WTC11 (cell line): ENCODE data around the gene KCNA2. TPM values are rescaled to one million over a fixed set of nuclear protein-coding genes. Genes with fewer than 3 reads are reported as not detected.

Experiments used
- ATAC-seq: fragments of 200-7000 bp; cut with Tn5 transposase; 2 replicates; pipeline ENCODE4 v1.10.0; 2021; ENCODE audit warnings: mild to moderate bottlenecking, moderate library complexity
- CTCF ChIA-PET: fragments of 300-600 bp; sonication (Branson Sonifier 250); formaldehyde crosslinking; loops from one replicate; lab custom pipeline; 2021; ENCODE audit warnings: antibody characterized with exemption; lab: Charles Lee
- POLR2A ChIA-PET: fragments of 350-600 bp; sonication (Branson Sonifier 250); formaldehyde crosslinking; loops from one replicate; lab custom pipeline; 2021; ENCODE audit warnings: antibody characterized with exemption; lab: Charles Lee
- DNase-seq: peaks from one replicate; pipeline ENCODE4 v3.0.0; 2021; ENCODE audit warnings: low spot score
- H3K27ac Mint-ChIP-seq: 2 replicates; pipeline ENCODE4 v1.8.0; 2021; ENCODE audit warnings: mixed read lengths
- H3K27me3 Mint-ChIP-seq: 2 replicates; pipeline ENCODE4 v1.8.0; 2021; ENCODE audit warnings: low read depth, mild to moderate bottlenecking, moderate library complexity, mixed read lengths
- H3K36me3 Mint-ChIP-seq: 2 replicates; pipeline ENCODE4 v1.8.0; 2021; ENCODE audit warnings: mixed read lengths
- H3K4me1 Mint-ChIP-seq: 2 replicates; pipeline ENCODE4 v1.8.0; 2022; ENCODE audit warnings: mixed read lengths
- H3K4me3 Mint-ChIP-seq: 2 replicates; pipeline ENCODE4 v1.8.0; 2021; ENCODE audit warnings: mild to moderate bottlenecking, moderate library complexity, mixed read lengths
- H3K9me3 Mint-ChIP-seq: 2 replicates; pipeline ENCODE4 v1.8.0; 2021; ENCODE audit warnings: mixed read lengths
- ATF3 ChIP-seq: sonication (generic); formaldehyde crosslinking; conservative IDR thresholded peaks from 2 replicates; pipeline ENCODE4 v1.8.1; 2022; ENCODE audit warnings: mild to moderate bottlenecking, missing genetic modification reagents
- CREB1 ChIP-seq: sonication (generic); formaldehyde crosslinking; IDR thresholded peaks from 2 replicates; pipeline ENCODE4 v1.8.0; 2023; ENCODE audit warnings: mild to moderate bottlenecking, missing genetic modification reagents
- CREM ChIP-seq: sonication (generic); formaldehyde crosslinking; IDR thresholded peaks from 2 replicates; pipeline ENCODE4 v1.8.1; 2022; ENCODE audit warnings: mild to moderate bottlenecking, missing genetic modification reagents, moderate library complexity
- E2F5 ChIP-seq: sonication (generic); formaldehyde crosslinking; IDR thresholded peaks from 2 replicates; pipeline ENCODE4 v1.8.1; 2022; ENCODE audit warnings: mild to moderate bottlenecking, moderate library complexity, missing genetic modification reagents
- EMX1 ChIP-seq: fragments of 250-450 bp; sonication (Bioruptor Pico); IDR thresholded peaks from 2 replicates; pipeline ENCODE4 v1.8.0; 2021; ENCODE audit warnings: mild to moderate bottlenecking
- ESRRA ChIP-seq: sonication (generic); formaldehyde crosslinking; IDR thresholded peaks from 2 replicates; pipeline ENCODE4 v1.8.1; 2022; ENCODE audit warnings: mild to moderate bottlenecking, missing genetic modification reagents, borderline replicate concordance
- GTF2I ChIP-seq: fragments of 250-450 bp; sonication (Bioruptor Pico); conservative IDR thresholded peaks from 2 replicates; pipeline ENCODE4 v1.4.0; 2021; ENCODE audit warnings: mild to moderate bottlenecking
- HMGA2 ChIP-seq: fragments of 250-450 bp; sonication (Bioruptor Pico); IDR thresholded peaks from 2 replicates; pipeline ENCODE4 v1.4.0; 2021; ENCODE audit warnings: mild to moderate bottlenecking, moderate library complexity
- IRF2 ChIP-seq: sonication (generic); formaldehyde crosslinking; IDR thresholded peaks from 2 replicates; pipeline ENCODE4 v1.8.0; 2022; ENCODE audit warnings: low read depth, missing genetic modification reagents, borderline replicate concordance
- JUN ChIP-seq: sonication (generic); formaldehyde crosslinking; IDR thresholded peaks from 2 replicates; pipeline ENCODE4 v1.8.0; 2023; ENCODE audit warnings: mild to moderate bottlenecking, missing genetic modification reagents
- NFATC4 ChIP-seq: fragments of 250-450 bp; sonication (Bioruptor Pico); IDR thresholded peaks from 2 replicates; pipeline ENCODE4 v1.9.0; 2021; ENCODE audit warnings: mild to moderate bottlenecking
- NFYB ChIP-seq: sonication (generic); formaldehyde crosslinking; conservative IDR thresholded peaks from 2 replicates; pipeline ENCODE4 v1.8.0; 2022; ENCODE audit warnings: low read depth, missing genetic modification reagents
- NR1H2 ChIP-seq: sonication (generic); formaldehyde crosslinking; IDR thresholded peaks from 2 replicates; pipeline ENCODE4 v1.9.0; 2021; ENCODE audit warnings: mild to moderate bottlenecking, moderate library complexity, missing genetic modification reagents
- OVOL2 ChIP-seq: fragments of 250-450 bp; sonication (Bioruptor Pico); IDR thresholded peaks from 2 replicates; pipeline ENCODE4 v1.9.0; 2021; ENCODE audit warnings: mild to moderate bottlenecking, borderline replicate concordance
- PRRX2 ChIP-seq: fragments of 250-450 bp; sonication (Bioruptor Pico); IDR thresholded peaks from 2 replicates; pipeline ENCODE4 v1.8.0; 2021; ENCODE audit warnings: mild to moderate bottlenecking
- ZBTB21 ChIP-seq: sonication (generic); formaldehyde crosslinking; IDR thresholded peaks from 2 replicates; pipeline ENCODE4 v1.8.1; 2023; ENCODE audit warnings: mild to moderate bottlenecking, missing genetic modification reagents, borderline replicate concordance
- ZNF317 ChIP-seq: sonication (generic); formaldehyde crosslinking; IDR thresholded peaks from 2 replicates; pipeline ENCODE4 v1.8.1; 2023; ENCODE audit warnings: low read depth, mild to moderate bottlenecking, moderate library complexity, missing genetic modification reagents, borderline replicate concordance
- total RNA-seq: library from RNA; stranded (reverse); gene quantifications from 3 replicates; pipeline ENCODE4 v1.2.3, GENCODE V29; 2021
- TF ChIP-seq, protein P1 (sequence below): fragments of 250-450 bp; sonication (Bioruptor Pico); IDR thresholded peaks from 2 replicates; pipeline ENCODE4 v1.9.0; 2021; ENCODE audit warnings: mild to moderate bottlenecking
- TF ChIP-seq, protein P2 (sequence below): sonication (generic); formaldehyde crosslinking; IDR thresholded peaks from 2 replicates; pipeline ENCODE4 v1.8.1; 2022; ENCODE audit warnings: low read depth, missing genetic modification reagents, borderline replicate concordance
- TF ChIP-seq, protein P3 (sequence below): sonication (generic); formaldehyde crosslinking; IDR thresholded peaks from 2 replicates; pipeline ENCODE4 v1.8.1; 2022; ENCODE audit warnings: low read depth, mild to moderate bottlenecking, moderate library complexity, missing genetic modification reagents, borderline replicate concordance
- TF ChIP-seq, protein P4 (sequence below): fragments of 250-450 bp; sonication (Bioruptor Pico); IDR thresholded peaks from 2 replicates; pipeline ENCODE4 v1.9.0; 2021; ENCODE audit warnings: mild to moderate bottlenecking, borderline replicate concordance

Gene KCNA2
- total RNA-seq, 1 experiment from 2014 or later: 0.50 TPM

DNA sequence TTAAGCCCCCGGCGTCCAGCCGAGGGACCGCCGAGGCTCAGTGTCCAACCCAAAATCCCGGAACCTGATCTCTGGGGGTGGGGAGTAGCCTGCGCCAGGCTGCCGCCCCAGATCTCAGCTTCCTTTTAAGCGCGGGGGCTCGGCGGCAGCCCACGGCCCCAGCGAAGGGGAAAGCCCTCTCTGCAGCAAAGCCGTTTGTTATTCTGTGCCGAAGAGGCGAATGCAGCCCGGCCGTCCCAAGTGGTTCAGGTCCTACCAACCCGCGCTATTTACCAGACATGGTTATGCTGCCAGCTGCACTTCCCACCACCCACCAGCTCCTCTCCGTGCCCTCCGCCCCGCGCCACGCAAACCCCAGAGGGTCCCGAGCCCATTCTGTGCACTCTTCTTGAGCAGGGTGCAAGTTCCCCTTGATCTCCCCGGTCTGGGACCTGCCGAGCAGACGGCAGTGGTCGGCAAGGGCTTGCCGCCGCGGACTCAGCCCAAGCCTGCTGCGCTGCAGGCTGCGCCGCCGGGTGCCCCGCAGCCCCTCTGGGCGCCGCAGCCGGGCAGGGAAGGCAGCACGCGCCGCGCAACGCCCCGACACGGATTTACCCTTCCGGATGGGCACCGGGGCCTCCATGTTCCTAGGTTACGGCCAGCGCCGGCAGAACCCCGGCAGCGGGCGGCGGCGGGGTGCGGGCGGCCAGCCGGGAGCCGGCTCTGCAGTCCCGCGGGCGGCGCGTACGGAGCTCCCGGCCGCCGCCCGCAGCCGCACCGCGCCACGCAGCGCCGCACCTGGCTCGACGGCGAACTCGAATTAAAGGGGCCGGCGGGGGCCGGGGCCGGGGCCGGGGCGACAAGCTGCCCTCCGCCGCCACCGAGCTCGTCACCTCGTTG, 738 bp upstream of the KCNA2 start (continued):
- TF ChIP-seq, protein P1, sequence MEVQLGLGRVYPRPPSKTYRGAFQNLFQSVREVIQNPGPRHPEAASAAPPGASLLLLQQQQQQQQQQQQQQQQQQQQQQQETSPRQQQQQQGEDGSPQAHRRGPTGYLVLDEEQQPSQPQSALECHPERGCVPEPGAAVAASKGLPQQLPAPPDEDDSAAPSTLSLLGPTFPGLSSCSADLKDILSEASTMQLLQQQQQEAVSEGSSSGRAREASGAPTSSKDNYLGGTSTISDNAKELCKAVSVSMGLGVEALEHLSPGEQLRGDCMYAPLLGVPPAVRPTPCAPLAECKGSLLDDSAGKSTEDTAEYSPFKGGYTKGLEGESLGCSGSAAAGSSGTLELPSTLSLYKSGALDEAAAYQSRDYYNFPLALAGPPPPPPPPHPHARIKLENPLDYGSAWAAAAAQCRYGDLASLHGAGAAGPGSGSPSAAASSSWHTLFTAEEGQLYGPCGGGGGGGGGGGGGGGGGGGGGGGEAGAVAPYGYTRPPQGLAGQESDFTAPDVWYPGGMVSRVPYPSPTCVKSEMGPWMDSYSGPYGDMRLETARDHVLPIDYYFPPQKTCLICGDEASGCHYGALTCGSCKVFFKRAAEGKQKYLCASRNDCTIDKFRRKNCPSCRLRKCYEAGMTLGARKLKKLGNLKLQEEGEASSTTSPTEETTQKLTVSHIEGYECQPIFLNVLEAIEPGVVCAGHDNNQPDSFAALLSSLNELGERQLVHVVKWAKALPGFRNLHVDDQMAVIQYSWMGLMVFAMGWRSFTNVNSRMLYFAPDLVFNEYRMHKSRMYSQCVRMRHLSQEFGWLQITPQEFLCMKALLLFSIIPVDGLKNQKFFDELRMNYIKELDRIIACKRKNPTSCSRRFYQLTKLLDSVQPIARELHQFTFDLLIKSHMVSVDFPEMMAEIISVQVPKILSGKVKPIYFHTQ (CRISPR knock-in tag): no peak
- 0 out of 2 replicates have a peak, but pooled peaks have one; percentile 12 for TF ChIP-seq ESRRA (CRISPR knock-in tag)

- no peak for TF ChIP-seq ATF3
- no peak for TF ChIP-seq HMGA2 (CRISPR knock-in tag)
- TF ChIP-seq NFATC4: no peak
- no peak for TF ChIP-seq NFYB (CRISPR knock-in tag)
- TF ChIP-seq JUN: no peak
- no peak for TF ChIP-seq PRRX2 (CRISPR knock-in tag)
- TF ChIP-seq, protein P2, sequence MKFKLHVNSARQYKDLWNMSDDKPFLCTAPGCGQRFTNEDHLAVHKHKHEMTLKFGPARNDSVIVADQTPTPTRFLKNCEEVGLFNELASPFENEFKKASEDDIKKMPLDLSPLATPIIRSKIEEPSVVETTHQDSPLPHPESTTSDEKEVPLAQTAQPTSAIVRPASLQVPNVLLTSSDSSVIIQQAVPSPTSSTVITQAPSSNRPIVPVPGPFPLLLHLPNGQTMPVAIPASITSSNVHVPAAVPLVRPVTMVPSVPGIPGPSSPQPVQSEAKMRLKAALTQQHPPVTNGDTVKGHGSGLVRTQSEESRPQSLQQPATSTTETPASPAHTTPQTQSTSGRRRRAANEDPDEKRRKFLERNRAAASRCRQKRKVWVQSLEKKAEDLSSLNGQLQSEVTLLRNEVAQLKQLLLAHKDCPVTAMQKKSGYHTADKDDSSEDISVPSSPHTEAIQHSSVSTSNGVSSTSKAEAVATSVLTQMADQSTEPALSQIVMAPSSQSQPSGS: no peak
- no peak for TF ChIP-seq GTF2I
- TF ChIP-seq CREB1 (CRISPR knock-in tag): no peak
- TF ChIP-seq NR1H2 (CRISPR knock-in tag): no peak
- TF ChIP-seq E2F5: no peak
- TF ChIP-seq, protein P3, sequence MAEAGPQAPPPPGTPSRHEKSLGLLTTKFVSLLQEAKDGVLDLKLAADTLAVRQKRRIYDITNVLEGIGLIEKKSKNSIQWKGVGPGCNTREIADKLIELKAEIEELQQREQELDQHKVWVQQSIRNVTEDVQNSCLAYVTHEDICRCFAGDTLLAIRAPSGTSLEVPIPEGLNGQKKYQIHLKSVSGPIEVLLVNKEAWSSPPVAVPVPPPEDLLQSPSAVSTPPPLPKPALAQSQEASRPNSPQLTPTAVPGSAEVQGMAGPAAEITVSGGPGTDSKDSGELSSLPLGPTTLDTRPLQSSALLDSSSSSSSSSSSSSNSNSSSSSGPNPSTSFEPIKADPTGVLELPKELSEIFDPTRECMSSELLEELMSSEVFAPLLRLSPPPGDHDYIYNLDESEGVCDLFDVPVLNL: no peak
- no peak for TF ChIP-seq IRF2 (CRISPR knock-in tag)
- TF ChIP-seq ZBTB21 (CRISPR knock-in tag): no peak
- TF ChIP-seq, protein P4, sequence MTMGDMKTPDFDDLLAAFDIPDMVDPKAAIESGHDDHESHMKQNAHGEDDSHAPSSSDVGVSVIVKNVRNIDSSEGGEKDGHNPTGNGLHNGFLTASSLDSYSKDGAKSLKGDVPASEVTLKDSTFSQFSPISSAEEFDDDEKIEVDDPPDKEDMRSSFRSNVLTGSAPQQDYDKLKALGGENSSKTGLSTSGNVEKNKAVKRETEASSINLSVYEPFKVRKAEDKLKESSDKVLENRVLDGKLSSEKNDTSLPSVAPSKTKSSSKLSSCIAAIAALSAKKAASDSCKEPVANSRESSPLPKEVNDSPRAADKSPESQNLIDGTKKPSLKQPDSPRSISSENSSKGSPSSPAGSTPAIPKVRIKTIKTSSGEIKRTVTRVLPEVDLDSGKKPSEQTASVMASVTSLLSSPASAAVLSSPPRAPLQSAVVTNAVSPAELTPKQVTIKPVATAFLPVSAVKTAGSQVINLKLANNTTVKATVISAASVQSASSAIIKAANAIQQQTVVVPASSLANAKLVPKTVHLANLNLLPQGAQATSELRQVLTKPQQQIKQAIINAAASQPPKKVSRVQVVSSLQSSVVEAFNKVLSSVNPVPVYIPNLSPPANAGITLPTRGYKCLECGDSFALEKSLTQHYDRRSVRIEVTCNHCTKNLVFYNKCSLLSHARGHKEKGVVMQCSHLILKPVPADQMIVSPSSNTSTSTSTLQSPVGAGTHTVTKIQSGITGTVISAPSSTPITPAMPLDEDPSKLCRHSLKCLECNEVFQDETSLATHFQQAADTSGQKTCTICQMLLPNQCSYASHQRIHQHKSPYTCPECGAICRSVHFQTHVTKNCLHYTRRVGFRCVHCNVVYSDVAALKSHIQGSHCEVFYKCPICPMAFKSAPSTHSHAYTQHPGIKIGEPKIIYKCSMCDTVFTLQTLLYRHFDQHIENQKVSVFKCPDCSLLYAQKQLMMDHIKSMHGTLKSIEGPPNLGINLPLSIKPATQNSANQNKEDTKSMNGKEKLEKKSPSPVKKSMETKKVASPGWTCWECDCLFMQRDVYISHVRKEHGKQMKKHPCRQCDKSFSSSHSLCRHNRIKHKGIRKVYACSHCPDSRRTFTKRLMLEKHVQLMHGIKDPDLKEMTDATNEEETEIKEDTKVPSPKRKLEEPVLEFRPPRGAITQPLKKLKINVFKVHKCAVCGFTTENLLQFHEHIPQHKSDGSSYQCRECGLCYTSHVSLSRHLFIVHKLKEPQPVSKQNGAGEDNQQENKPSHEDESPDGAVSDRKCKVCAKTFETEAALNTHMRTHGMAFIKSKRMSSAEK: no peak
- TF ChIP-seq ZNF317 (CRISPR knock-in tag): no peak
- TF ChIP-seq CREM (CRISPR knock-in tag): no peak
- no peak for TF ChIP-seq OVOL2 (CRISPR knock-in tag)
- TF ChIP-seq EMX1: no peak
- Mint-ChIP-seq H3K4me1 (peaks cover 15% of the 10 kb centered on the region), H3K9me3 (no peaks in the 10 kb centered on the region), H3K4me3 (peak overlapping the region; percentile 79), H3K36me3 (no peaks in the 10 kb centered on the region), H3K27ac (no peak overlapping the region), H3K27me3 (peaks cover 74% of the 10 kb centered on the region)
- DNase-seq (no peak), ATAC-seq (no peak)
- ChIA-PET POLR2A (interaction anchor here (0.8 to 1.7 kb wide), 3 partner anchors 48 to 71 kb away, joined by 3 to 7 read pairs (median 3); no protein-coding TSS in a partner anchor), CTCF (interaction anchor here (0.9 to 6.4 kb wide), 17 partner anchors 9 to 425 kb away, joined by 3 to 57 read pairs (median 4); no protein-coding TSS in a partner anchor)
Measured at GRCh38 chr1:110605446-110605845, 712 bp downstream of the KCNA2 start.
